Activated T-cell treated with anti-CD3 and anti-CD28 coated beads, Interleukin-2, amount 50 U/mL, for 24 hours (primary cell): ENCODE data around the gene BMPER.

ENCODE experiments used
- DNase-seq: peaks from one replicate; pipeline ENCODE4 v3.0.0-alpha.2; 2020
- H3K27ac Mint-ChIP-seq: 2 replicates; pipeline ENCODE4 v1.8.0; 2020; ENCODE audit warnings: mild to moderate bottlenecking, mixed read lengths
- H3K27me3 Mint-ChIP-seq: 2 replicates; pipeline ENCODE4 v1.8.0; 2020; ENCODE audit warnings: mixed read lengths
- H3K36me3 Mint-ChIP-seq: 2 replicates; pipeline ENCODE4 v1.8.0; 2020; ENCODE audit warnings: low read depth, mixed read lengths
- H3K4me1 Mint-ChIP-seq: 2 replicates; pipeline ENCODE4 v1.8.0; 2020; ENCODE audit warnings: low read depth, mixed read lengths
- H3K4me3 Mint-ChIP-seq: 2 replicates; pipeline ENCODE4 v1.8.0; 2020; ENCODE audit warnings: mild to moderate bottlenecking, moderate library complexity, mixed read lengths
- H3K9me3 Mint-ChIP-seq: 2 replicates; pipeline ENCODE4 v1.8.0; 2020; ENCODE audit warnings: mixed read lengths

The BMPER gene

GRCh38 chr7:34031156-34031555 lies 125.8 kb downstream of the BMPER start:
- no peak overlapping the region for H3K27ac Mint-ChIP-seq
- peaks cover 2% of the 10 kb centered on the region for H3K27me3 Mint-ChIP-seq
- H3K4me1 Mint-ChIP-seq, result no peaks in the 10 kb centered on the region
- peaks cover 4% of the 10 kb centered on the region for H3K9me3 Mint-ChIP-seq
- DNase-seq, result no peak
- no peak overlapping the region for H3K4me3 Mint-ChIP-seq
- no peaks in the 10 kb centered on the region for H3K36me3 Mint-ChIP-seq

GRCh38 chr7:34034728-34035127 lies 129.4 kb downstream of the BMPER start:
- peaks cover 4% of the 10 kb centered on the region for H3K9me3 Mint-ChIP-seq
- H3K4me3 Mint-ChIP-seq, result no peak overlapping the region
- H3K4me1 Mint-ChIP-seq, result no peaks in the 10 kb centered on the region
- no peaks in the 10 kb centered on the region for H3K36me3 Mint-ChIP-seq
- H3K27me3 Mint-ChIP-seq, result peaks cover 2% of the 10 kb centered on the region
- no peak overlapping the region for H3K27ac Mint-ChIP-seq
- DNase-seq, result no peak

GRCh38 chr7:34036051-34036920 lies 130.9 kb downstream of the BMPER start:
- Mint-ChIP-seq H3K27ac (no peak overlapping the region), H3K4me1 (no peaks in the 10 kb centered on the region), H3K36me3 (no peaks in the 10 kb centered on the region), H3K27me3 (peaks cover 2% of the 10 kb centered on the region), H3K4me3 (no peak overlapping the region), H3K9me3 (peaks cover 4% of the 10 kb centered on the region)
- no peak for DNase-seq

- H3K9me3 Mint-ChIP-seq, result peaks cover 2% of the 10 kb centered on the region
Observed at GRCh38 chr7:34036972-34037792, 131.8 kb downstream of the BMPER start.

GRCh38 chr7:34038816-34039470 lies 133.6 kb downstream of the BMPER start:
- H3K4me1 Mint-ChIP-seq, result no peaks in the 10 kb centered on the region
- no peak overlapping the region for H3K4me3 Mint-ChIP-seq
- no peaks in the 10 kb centered on the region for H3K36me3 Mint-ChIP-seq
- DNase-seq, result no peak
- H3K9me3 Mint-ChIP-seq, result no peaks in the 10 kb centered on the region
- no peak overlapping the region for H3K27ac Mint-ChIP-seq
- H3K27me3 Mint-ChIP-seq, result no peaks in the 10 kb centered on the region

More at GRCh38 chr7:34036972-34037792, 131.8 kb downstream of the BMPER start:
- no peak for DNase-seq
- H3K36me3 Mint-ChIP-seq, result no peaks in the 10 kb centered on the region
- H3K27ac Mint-ChIP-seq, result no peak overlapping the region
- H3K4me3 Mint-ChIP-seq, result no peak overlapping the region
- peaks cover 1% of the 10 kb centered on the region for H3K27me3 Mint-ChIP-seq
- no peaks in the 10 kb centered on the region for H3K4me1 Mint-ChIP-seq

- H3K27me3 Mint-ChIP-seq, result no peaks in the 10 kb centered on the region
- no peak for DNase-seq
Observed at GRCh38 chr7:34041707-34042106, 136.4 kb downstream of the BMPER start.

GRCh38 chr7:34042406-34042805 lies 137.1 kb downstream of the BMPER start:
- H3K27me3 Mint-ChIP-seq, result no peaks in the 10 kb centered on the region
- H3K4me1 Mint-ChIP-seq, result no peaks in the 10 kb centered on the region
- DNase-seq, result no peak
- no peak overlapping the region for H3K4me3 Mint-ChIP-seq
- H3K27ac Mint-ChIP-seq, result no peak overlapping the region
- H3K36me3 Mint-ChIP-seq, result no peaks in the 10 kb centered on the region
- H3K9me3 Mint-ChIP-seq, result no peaks in the 10 kb centered on the region

More at GRCh38 chr7:34041707-34042106, 136.4 kb downstream of the BMPER start:
- H3K27ac Mint-ChIP-seq, result no peak overlapping the region
- H3K9me3 Mint-ChIP-seq, result no peaks in the 10 kb centered on the region
- H3K36me3 Mint-ChIP-seq, result no peaks in the 10 kb centered on the region
- H3K4me1 Mint-ChIP-seq, result no peaks in the 10 kb centered on the region
- no peak overlapping the region for H3K4me3 Mint-ChIP-seq

- Mint-ChIP-seq H3K36me3 (no peaks in the 10 kb centered on the region), H3K27me3 (no peaks in the 10 kb centered on the region), H3K4me1 (no peaks in the 10 kb centered on the region), H3K27ac (no peak overlapping the region), H3K4me3 (no peak overlapping the region), H3K9me3 (no peaks in the 10 kb centered on the region)
- no peak for DNase-seq
Observed at GRCh38 chr7:34043461-34044305, 138.3 kb downstream of the BMPER start.

- no peaks in the 10 kb centered on the region for H3K27me3 Mint-ChIP-seq
- no peaks in the 10 kb centered on the region for H3K36me3 Mint-ChIP-seq
- no peak overlapping the region for H3K4me3 Mint-ChIP-seq
- no peak overlapping the region for H3K27ac Mint-ChIP-seq
- H3K4me1 Mint-ChIP-seq, result no peaks in the 10 kb centered on the region
- no peaks in the 10 kb centered on the region for H3K9me3 Mint-ChIP-seq
- no peak for DNase-seq
Observed at GRCh38 chr7:34044306-34044643, 138.9 kb downstream of the BMPER start.

- no peaks in the 10 kb centered on the region for H3K36me3 Mint-ChIP-seq
- no peak for DNase-seq
- no peak overlapping the region for H3K4me3 Mint-ChIP-seq
- H3K4me1 Mint-ChIP-seq, result no peaks in the 10 kb centered on the region
- H3K9me3 Mint-ChIP-seq, result no peaks in the 10 kb centered on the region
- no peaks in the 10 kb centered on the region for H3K27me3 Mint-ChIP-seq
- no peak overlapping the region for H3K27ac Mint-ChIP-seq
Observed at GRCh38 chr7:34044734-34045353, 139.5 kb downstream of the BMPER start.

- Mint-ChIP-seq H3K9me3 (no peaks in the 10 kb centered on the region), H3K4me1 (no peaks in the 10 kb centered on the region), H3K36me3 (no peaks in the 10 kb centered on the region), H3K4me3 (no peak overlapping the region), H3K27ac (no peak overlapping the region), H3K27me3 (no peaks in the 10 kb centered on the region)
- no peak for DNase-seq
Observed at GRCh38 chr7:34048445-34048844, 143.1 kb downstream of the BMPER start.

- H3K27ac Mint-ChIP-seq, result no peak overlapping the region
- no peaks in the 10 kb centered on the region for H3K36me3 Mint-ChIP-seq
- H3K4me1 Mint-ChIP-seq, result no peaks in the 10 kb centered on the region
- H3K9me3 Mint-ChIP-seq, result no peaks in the 10 kb centered on the region
- no peak for DNase-seq
- H3K4me3 Mint-ChIP-seq, result no peak overlapping the region
- H3K27me3 Mint-ChIP-seq, result no peaks in the 10 kb centered on the region
Observed at GRCh38 chr7:34054075-34054474, 148.7 kb downstream of the BMPER start.

- Mint-ChIP-seq H3K27me3 (no peaks in the 10 kb centered on the region), H3K4me3 (no peak overlapping the region), H3K9me3 (no peaks in the 10 kb centered on the region), H3K4me1 (no peaks in the 10 kb centered on the region), H3K36me3 (no peaks in the 10 kb centered on the region), H3K27ac (no peak overlapping the region)
- DNase-seq, result no peak
Observed at GRCh38 chr7:34057136-34057535, 151.8 kb downstream of the BMPER start.

- Mint-ChIP-seq H3K36me3 (no peaks in the 10 kb centered on the region), H3K27me3 (no peaks in the 10 kb centered on the region), H3K4me1 (no peaks in the 10 kb centered on the region), H3K4me3 (no peak overlapping the region), H3K9me3 (no peaks in the 10 kb centered on the region), H3K27ac (no peak overlapping the region)
- no peak for DNase-seq
Observed at GRCh38 chr7:34057956-34058355, 152.6 kb downstream of the BMPER start.
